Measurements from ENCODE around the gene EFEMP1. TPM values are rescaled to one million over a fixed set of nuclear protein-coding genes. Genes with fewer than 3 reads are reported as not detected.

The EFEMP1 gene
- total RNA-seq, 2 experiments from 2014 or later: 0.61 TPM; not detected in 1

- DNase-seq (ENCODE audit: low spot score): no peak
- BruUV-seq (replicated peaks): no TSS peak
- no peaks in the 10 kb centered on the region for H4K20me1 ChIP-seq (ENCODE audit: insufficient read depth, low read length)
- no peak for TF ChIP-seq EZH2phosphoT487 (IDR thresholded peaks at IDR 0.05; ENCODE audit: borderline replicate concordance, low read depth, low read length)
- TF ChIP-seq CTCF (conservative IDR thresholded peaks at IDR 0.05; ENCODE audit: low read length): no peak
- no peak overlapping the region for H3K4me3 ChIP-seq (ENCODE audit: low read depth, low read length, poor library complexity, severe bottlenecking)
- H3K4me1 ChIP-seq (ENCODE audit: insufficient read depth, low read length, poor library complexity, severe bottlenecking): no peaks in the 10 kb centered on the region
- H3K4me2 ChIP-seq (ENCODE audit: low read length): no peak overlapping the region
- ChIA-PET CTCF (ENCODE audit: unreplicated experiment) (no interaction called here), POLR2A (interaction anchor here (0.6 kb wide), 1 partner anchor 62 kb away, joined by 3 read pairs; no protein-coding TSS in a partner anchor)
- no peaks in the 10 kb centered on the region for H3K36me3 ChIP-seq (ENCODE audit: insufficient read depth, low read length)
- no peak overlapping the region for H2AFZ ChIP-seq (ENCODE audit: low read length)
- H3K79me2 ChIP-seq (ENCODE audit: insufficient read depth, low read depth, low read length): no peaks in the 10 kb centered on the region
- H3K9me2 ChIP-seq (ENCODE audit: insufficient read depth, low read length): no peaks in the 10 kb centered on the region
- H3K27ac ChIP-seq (ENCODE audit: low read depth, low read length, poor library complexity, severe bottlenecking): no peak overlapping the region
- H3K9me3 ChIP-seq (ENCODE audit: low read length): no peaks in the 10 kb centered on the region
- intact Hi-C loops (cut with micrococcal nuclease; ENCODE audit: unreplicated experiment): no loop called here
Measured at GRCh38 chr2:55916473-55917049, 7.0 kb downstream of the EFEMP1 start.

- Histone ChIP-seq H3K79me2 (ENCODE audit: insufficient read depth, low read depth, low read length) (no peaks in the 10 kb centered on the region), H3K4me3 (ENCODE audit: low read depth, low read length, poor library complexity, severe bottlenecking) (no peak overlapping the region), H3K4me2 (ENCODE audit: low read length) (no peak overlapping the region), H3K9me3 (ENCODE audit: low read length) (no peaks in the 10 kb centered on the region), H3K27ac (ENCODE audit: low read depth, low read length, poor library complexity, severe bottlenecking) (no peak overlapping the region), H3K4me1 (ENCODE audit: insufficient read depth, low read length, poor library complexity, severe bottlenecking) (no peaks in the 10 kb centered on the region), H4K20me1 (ENCODE audit: insufficient read depth, low read length) (no peaks in the 10 kb centered on the region), H3K36me3 (ENCODE audit: insufficient read depth, low read length) (no peaks in the 10 kb centered on the region), H3K9me2 (ENCODE audit: insufficient read depth, low read length) (no peaks in the 10 kb centered on the region), H2AFZ (ENCODE audit: low read length) (no peak overlapping the region)
- intact Hi-C loops (cut with micrococcal nuclease; ENCODE audit: unreplicated experiment): no loop called here
- ChIA-PET CTCF (ENCODE audit: unreplicated experiment) (no interaction called here), POLR2A (no interaction called here)
- BruUV-seq (replicated peaks): no TSS peak
- TF ChIP-seq EZH2phosphoT487 (IDR thresholded peaks at IDR 0.05; ENCODE audit: borderline replicate concordance, low read depth, low read length) (no peak), CTCF (conservative IDR thresholded peaks at IDR 0.05; ENCODE audit: low read length) (no peak)
- no peak for DNase-seq (ENCODE audit: low spot score)
Measured at GRCh38 chr2:55914786-55915185, 8.8 kb downstream of the EFEMP1 start.

GRCh38 chr2:55912926-55913325 lies 10.7 kb downstream of the EFEMP1 start:
- Histone ChIP-seq H3K9me2 (ENCODE audit: insufficient read depth, low read length) (no peaks in the 10 kb centered on the region), H3K9me3 (ENCODE audit: low read length) (no peaks in the 10 kb centered on the region), H3K4me1 (ENCODE audit: insufficient read depth, low read length, poor library complexity, severe bottlenecking) (no peaks in the 10 kb centered on the region), H3K4me3 (ENCODE audit: low read depth, low read length, poor library complexity, severe bottlenecking) (no peak overlapping the region), H3K4me2 (ENCODE audit: low read length) (no peak overlapping the region), H3K27ac (ENCODE audit: low read depth, low read length, poor library complexity, severe bottlenecking) (no peak overlapping the region), H4K20me1 (ENCODE audit: insufficient read depth, low read length) (no peaks in the 10 kb centered on the region), H2AFZ (ENCODE audit: low read length) (no peak overlapping the region), H3K79me2 (ENCODE audit: insufficient read depth, low read depth, low read length) (no peaks in the 10 kb centered on the region), H3K36me3 (ENCODE audit: insufficient read depth, low read length) (no peaks in the 10 kb centered on the region)
- POLR2A ChIA-PET: no interaction called here
- CTCF ChIA-PET (ENCODE audit: unreplicated experiment): no interaction called here
- DNase-seq (ENCODE audit: low spot score): no peak
- no TSS peak for BruUV-seq (replicated peaks)
- no peak for TF ChIP-seq CTCF (conservative IDR thresholded peaks at IDR 0.05; ENCODE audit: low read length)
- intact Hi-C loops (cut with micrococcal nuclease; ENCODE audit: unreplicated experiment): no loop called here
